Large intestine (tissue), 3 donors: ENCODE results near the gene JPT1. TPM values are rescaled to one million over a fixed set of nuclear protein-coding genes. Genes with fewer than 3 reads are reported as not detected.

Experiments used
- DNase-seq, 2 donors: peaks; one replicate each; pipeline versions ENCODE4 v3.0.0 to v3.0.0-alpha.2; 2013
- H3K27ac ChIP-seq: one replicate; pipeline ENCODE4 v1.5.1; 2013; ENCODE audit warnings: low read length
- H3K27me3 ChIP-seq: 2 replicates; pipeline ENCODE4 v1.6.1; 2013; ENCODE audit warnings: low read length; ENCODE audit not compliant: control insufficient read depth, insufficient read depth
- H3K36me3 ChIP-seq: 2 replicates; pipeline ENCODE4 v1.6.1; 2013; ENCODE audit warnings: low read length; ENCODE audit not compliant: control insufficient read depth, insufficient read depth
- H3K4me1 ChIP-seq: one replicate; pipeline ENCODE4 v1.6.1; 2013; ENCODE audit warnings: low read length; ENCODE audit not compliant: control insufficient read depth, insufficient read depth
- H3K4me3 ChIP-seq: one replicate; pipeline ENCODE4 v1.5.1; 2013; ENCODE audit warnings: low read length
- H3K9me3 ChIP-seq: one replicate; pipeline ENCODE4 v1.6.1; 2013; ENCODE audit warnings: mild to moderate bottlenecking, low read depth, low read length, moderate library complexity; ENCODE audit not compliant: control insufficient read depth
- WGBS: methylation state at CpG from one replicate; pipeline ENCODE4 v1.1.5; 2013; ENCODE audit warnings: low lambda C conversion rate; ENCODE audit not compliant: insufficient coverage; 5-methylcytosine and 5-hydroxymethylcytosine counted together
- polyA plus RNA-seq: library from polyadenylated mRNA; unstranded; fragments of 120-200 nt; gene quantifications from one replicate; pipeline ENCODE4 v1.2.1, GENCODE V29; 2013

The JPT1 gene
- polyA plus RNA-seq, 1 donor = 93.1 TPM

GRCh38 chr17:75116737-75117136 lies 37.6 kb downstream of the JPT1 start:
- H3K27me3 ChIP-seq = no peaks in the 10 kb centered on the region
- no peak for DNase-seq
- WGBS = no CpG with 5 or more reads among the region's 9 CpGs

DNA sequence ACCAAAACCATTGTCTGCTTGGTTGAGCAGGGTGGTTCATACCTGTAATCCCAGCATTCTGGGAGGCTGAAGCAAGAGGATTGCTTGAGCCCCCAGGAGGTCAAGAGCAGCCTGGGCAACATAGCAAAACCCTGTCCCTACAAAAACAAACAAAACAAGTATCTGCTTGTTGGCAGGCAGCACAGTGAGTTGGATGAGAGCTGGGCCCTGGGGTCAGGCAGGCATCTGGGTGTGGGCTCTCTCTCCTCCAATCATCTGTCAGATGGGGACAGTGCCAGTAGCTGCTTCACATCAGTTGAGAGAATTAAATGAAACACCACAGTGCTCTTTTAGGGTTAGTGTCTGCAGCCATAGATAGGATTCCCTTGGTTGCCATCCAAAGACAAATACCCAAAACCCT lies 38.8 kb downstream of the JPT1 start:
- Histone ChIP-seq H3K4me1 (peaks cover 13% of the 10 kb centered on the region), H3K4me3 (no peak overlapping the region), H3K27ac (no peak overlapping the region), H3K36me3 (peaks cover 15% of the 10 kb centered on the region), H3K27me3 (no peaks in the 10 kb centered on the region), H3K9me3 (no peaks in the 10 kb centered on the region)
- no peak for DNase-seq

More at GRCh38 chr17:75116737-75117136, 37.6 kb downstream of the JPT1 start:
- H3K27ac ChIP-seq = no peak overlapping the region
- no peaks in the 10 kb centered on the region for H3K9me3 ChIP-seq
- H3K36me3 ChIP-seq = peaks cover 18% of the 10 kb centered on the region
- peaks cover 13% of the 10 kb centered on the region for H3K4me1 ChIP-seq
- H3K4me3 ChIP-seq = no peak overlapping the region

GRCh38 chr17:75114552-75115314 lies 39.6 kb downstream of the JPT1 start:
- no peaks in the 10 kb centered on the region for H3K27me3 ChIP-seq
- H3K4me1 ChIP-seq = peaks cover 13% of the 10 kb centered on the region
- peak overlapping the region; percentile 54 for H3K4me3 ChIP-seq
- H3K27ac ChIP-seq = peak overlapping the region; percentile 74
- no peak for DNase-seq
- no peaks in the 10 kb centered on the region for H3K9me3 ChIP-seq
- 100% methylated on average over 1 of the region's 19 CpGs for WGBS
- H3K36me3 ChIP-seq = peaks cover 15% of the 10 kb centered on the region

- H3K27me3 ChIP-seq = peaks cover 5% of the 10 kb centered on the region
- H3K27ac ChIP-seq = peak overlapping the region; percentile 74
- no peaks in the 10 kb centered on the region for H3K9me3 ChIP-seq
- peak; percentile 86 to 90 for DNase-seq
- peaks cover 17% of the 10 kb centered on the region for H3K4me1 ChIP-seq
- H3K4me3 ChIP-seq = peak overlapping the region; percentile 54
- peaks cover 15% of the 10 kb centered on the region for H3K36me3 ChIP-seq
- WGBS = no CpG with 5 or more reads among the region's 22 CpGs
Measured at GRCh38 chr17:75113798-75114551, 40.3 kb downstream of the JPT1 start.

GRCh38 chr17:75111777-75112335 lies 42.5 kb downstream of the JPT1 start:
- 86% methylated on average over 2 of the region's 7 CpGs for WGBS
- no peak overlapping the region for H3K4me3 ChIP-seq
- H3K36me3 ChIP-seq = peaks cover 6% of the 10 kb centered on the region
- no peak for DNase-seq
- H3K27me3 ChIP-seq = peaks cover 5% of the 10 kb centered on the region
- no peaks in the 10 kb centered on the region for H3K9me3 ChIP-seq
- peaks cover 18% of the 10 kb centered on the region for H3K4me1 ChIP-seq
- no peak overlapping the region for H3K27ac ChIP-seq

DNA sequence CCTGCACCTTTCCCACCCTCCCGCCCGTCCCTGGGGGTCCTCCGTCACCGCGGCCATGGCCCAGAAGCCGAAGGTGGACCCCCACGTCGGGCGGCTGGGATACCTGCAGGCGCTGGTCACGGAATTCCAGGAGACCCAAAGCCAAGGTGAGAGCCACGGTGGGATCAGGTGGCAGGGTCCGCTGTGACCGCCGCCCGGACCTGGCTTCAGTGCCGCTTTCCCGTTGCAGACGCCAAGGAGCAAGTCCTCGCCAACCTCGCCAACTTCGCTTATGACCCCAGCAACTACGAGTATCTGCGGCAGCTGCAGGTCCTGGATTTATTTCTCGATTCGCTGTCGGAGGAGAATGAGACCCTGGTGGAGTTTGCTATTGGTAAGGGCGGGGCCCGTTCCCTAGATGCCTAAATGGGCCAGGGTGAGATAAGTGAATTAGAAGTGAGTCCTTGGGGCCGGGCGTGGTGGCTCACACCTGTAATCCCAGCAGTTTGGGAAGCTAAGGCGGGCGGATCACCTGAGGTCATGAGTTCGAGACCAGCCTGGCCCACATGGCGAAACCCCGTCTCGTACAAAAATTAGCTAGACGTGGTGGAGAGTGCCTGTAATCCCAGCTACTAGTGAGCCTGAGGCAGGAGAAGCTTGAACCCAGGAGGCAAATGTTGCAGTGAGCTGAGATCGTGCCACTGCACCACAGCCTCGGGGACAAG lies 43.9 kb downstream of the JPT1 start:
- Histone ChIP-seq H3K4me3 (peak overlapping the region; percentile 87), H3K27ac (no peak overlapping the region), H3K36me3 (peaks cover 2% of the 10 kb centered on the region), H3K27me3 (peaks cover 5% of the 10 kb centered on the region), H3K4me1 (peaks cover 18% of the 10 kb centered on the region), H3K9me3 (no peaks in the 10 kb centered on the region)
- peak in 1 of 2 donors; percentile 57 for DNase-seq
- WGBS = no CpG with 5 or more reads among the region's 40 CpGs

DNA sequence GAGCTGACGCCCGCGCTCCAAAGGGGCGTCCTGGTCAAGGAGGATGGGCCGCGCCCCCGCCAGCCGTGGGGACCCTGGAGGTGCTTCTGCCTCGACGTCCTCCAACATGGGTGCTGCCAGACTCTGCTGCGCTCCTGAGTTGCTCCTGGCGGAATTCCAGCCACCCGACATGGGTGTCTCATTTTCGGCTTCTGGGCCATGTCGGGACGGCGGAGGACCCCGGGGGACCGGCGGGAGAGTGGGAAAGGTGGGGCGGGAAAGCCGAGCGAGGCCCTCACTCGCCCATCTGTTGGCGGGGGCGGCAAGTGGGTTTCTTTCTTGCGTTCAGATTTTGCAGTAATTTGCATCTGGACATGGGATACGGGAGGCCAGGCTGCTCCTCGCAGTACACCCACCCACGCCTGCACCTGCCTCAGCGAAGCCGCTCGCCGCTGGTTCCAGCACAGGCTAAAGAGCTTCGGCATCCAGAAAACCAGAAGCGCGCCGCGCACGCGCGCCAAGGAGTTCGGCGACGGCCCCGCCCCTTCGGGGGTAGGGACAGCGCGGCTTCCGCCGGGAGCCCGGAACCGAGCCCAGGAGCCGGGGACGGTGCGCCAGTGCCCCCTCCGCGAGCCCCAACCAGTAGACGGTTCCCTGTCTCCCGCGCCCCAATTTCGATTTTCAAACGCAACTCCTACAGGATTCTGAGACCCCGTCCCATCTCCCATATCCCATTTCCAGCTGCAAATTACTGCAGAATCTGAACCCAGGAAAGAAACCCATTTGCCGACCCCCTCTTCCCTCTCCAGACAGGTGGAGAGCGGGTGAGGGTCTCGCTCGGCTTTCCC lies 44.7 kb downstream of the JPT1 start, which contains the start of gene ARMC7:
Gene ARMC7, plus strand, starts transcription at position 563 of the 827 bp plus-strand sequence. CDS start 320 bp downstream, outside the sequence.
- WGBS = no CpG with 5 or more reads among the region's 68 CpGs
- Histone ChIP-seq H3K9me3 (no peaks in the 10 kb centered on the region), H3K27ac (peak within 1 kb of the TSS; percentile 12), H3K27me3 (peaks cover 5% of the 10 kb centered on the region), H3K4me1 (peaks cover 14% of the 10 kb centered on the region), H3K36me3 (peaks cover 10% of the 10 kb centered on the region), H3K4me3 (peak within 1 kb of the TSS; percentile 87)
- DNase-seq = peak; percentile 86 to 89

DNA sequence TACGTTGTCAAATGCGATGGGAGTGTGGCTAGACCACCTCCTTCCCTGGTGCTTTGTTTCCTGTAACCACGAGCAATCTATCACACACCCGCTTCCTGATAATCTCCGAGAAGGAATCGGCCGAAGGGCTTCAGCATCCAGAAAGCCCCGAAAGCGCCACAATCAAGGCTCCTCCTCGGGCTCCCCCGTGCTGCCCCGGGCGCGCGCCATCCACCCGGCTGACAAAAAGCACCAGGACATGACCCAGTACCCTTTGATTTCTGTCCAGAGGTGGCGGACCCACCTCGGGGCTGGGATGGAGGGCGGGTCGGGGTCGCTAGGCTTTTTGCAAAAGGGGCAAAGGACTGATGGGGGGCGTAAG lies 45.3 kb downstream of the JPT1 start:
- Histone ChIP-seq H3K4me3 (peak overlapping the region; percentile 87), H3K27me3 (peaks cover 5% of the 10 kb centered on the region), H3K4me1 (peaks cover 11% of the 10 kb centered on the region), H3K9me3 (no peaks in the 10 kb centered on the region), H3K27ac (no peak overlapping the region), H3K36me3 (peaks cover 15% of the 10 kb centered on the region)
- no CpG with 5 or more reads among the region's 22 CpGs for WGBS
- peak in 1 of 2 donors; percentile 32 for DNase-seq

DNA sequence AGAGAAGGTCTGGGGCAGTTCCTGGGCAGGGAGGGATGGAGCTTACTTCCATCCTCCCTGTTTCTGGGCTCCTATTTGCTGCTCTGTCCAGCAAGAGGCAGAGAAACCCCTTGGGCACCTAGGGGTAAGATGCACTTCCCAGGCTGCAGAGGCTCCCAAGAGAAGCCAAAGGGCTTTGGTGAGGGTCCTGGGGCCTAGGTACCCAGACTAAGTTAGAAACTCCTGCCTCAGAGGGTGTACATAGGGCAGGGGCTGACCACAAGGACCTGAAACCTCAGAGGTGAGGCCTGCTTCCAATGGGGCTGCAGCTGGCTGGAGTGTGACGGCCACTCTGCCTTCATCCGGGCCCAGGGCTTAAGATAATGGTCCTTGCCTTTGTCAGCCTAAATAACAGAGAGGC lies 46.1 kb downstream of the JPT1 start:
- Histone ChIP-seq H3K27me3 (peaks cover 5% of the 10 kb centered on the region), H3K36me3 (peaks cover 18% of the 10 kb centered on the region), H3K27ac (no peak overlapping the region), H3K4me3 (no peak overlapping the region), H3K9me3 (no peaks in the 10 kb centered on the region), H3K4me1 (peaks cover 7% of the 10 kb centered on the region)
- DNase-seq = no peak
- WGBS = no CpG with 5 or more reads among the region's 2 CpGs
